NCI-H1694 (cell line): ENCODE measurements around the gene ATAD3A.
"Not testable (repeated sequence)": the region's sequence is repeated elsewhere in the genome, so short reads cannot be mapped to it uniquely, and the experiment has no call there.

Experiments used
- DNase-seq: peaks from one replicate; lab custom pipeline; 2025; lab: John Stamatoyannopoulos, UW

ATAD3A gene

DNA sequence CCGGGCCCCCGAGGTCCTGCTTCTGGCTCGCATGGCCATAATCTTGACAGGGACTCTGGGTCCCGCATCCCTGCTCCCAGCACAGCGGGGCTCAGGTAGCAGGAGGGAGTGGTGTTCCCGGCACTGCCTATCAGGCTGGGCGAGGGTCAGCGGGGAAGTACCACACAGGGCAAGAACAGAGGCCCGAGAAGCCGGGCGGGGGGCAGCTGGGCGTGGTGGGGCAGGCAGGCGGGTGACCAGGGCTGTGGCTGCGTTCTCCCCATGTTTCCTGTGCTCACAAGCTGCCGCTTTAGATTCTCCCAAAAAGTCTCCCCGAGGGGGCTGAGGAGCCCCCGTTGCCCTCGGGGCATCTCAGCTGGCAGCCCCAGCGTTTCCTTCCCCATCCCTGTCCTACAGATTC is 22.1 kb upstream of the ATAD3A start:
- no peak for DNase-seq

DNA sequence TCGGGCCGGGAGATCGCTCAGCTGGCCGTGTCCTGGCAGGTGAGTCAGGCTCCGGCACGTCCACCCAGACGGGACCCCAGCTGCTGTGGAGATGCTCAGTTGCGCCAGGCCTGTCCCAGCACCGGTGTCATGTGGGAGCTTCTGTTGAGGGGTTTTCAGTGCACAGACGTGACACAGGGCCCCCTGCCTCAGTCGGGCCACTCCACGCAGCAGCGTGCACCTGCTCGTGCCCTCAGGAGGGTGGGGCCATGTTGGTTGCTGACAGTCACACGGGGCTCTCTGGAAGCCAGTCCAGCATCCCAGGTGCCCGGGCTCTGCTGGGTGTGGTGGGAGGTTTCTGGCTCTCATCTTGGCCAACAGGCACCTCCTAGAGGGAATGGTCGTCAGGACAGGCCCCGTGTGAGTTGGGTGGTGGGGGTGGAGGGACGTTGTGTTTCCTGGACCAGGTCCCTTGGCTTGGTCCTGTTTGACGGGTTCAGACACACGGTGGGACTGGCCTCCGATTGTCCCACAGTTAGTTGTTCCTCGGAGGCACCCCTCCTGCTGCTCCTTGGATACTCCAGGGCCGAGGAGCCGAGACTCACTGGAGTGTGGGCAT is 21.2 kb upstream of the ATAD3A start:
- DNase-seq: no peak

DNA sequence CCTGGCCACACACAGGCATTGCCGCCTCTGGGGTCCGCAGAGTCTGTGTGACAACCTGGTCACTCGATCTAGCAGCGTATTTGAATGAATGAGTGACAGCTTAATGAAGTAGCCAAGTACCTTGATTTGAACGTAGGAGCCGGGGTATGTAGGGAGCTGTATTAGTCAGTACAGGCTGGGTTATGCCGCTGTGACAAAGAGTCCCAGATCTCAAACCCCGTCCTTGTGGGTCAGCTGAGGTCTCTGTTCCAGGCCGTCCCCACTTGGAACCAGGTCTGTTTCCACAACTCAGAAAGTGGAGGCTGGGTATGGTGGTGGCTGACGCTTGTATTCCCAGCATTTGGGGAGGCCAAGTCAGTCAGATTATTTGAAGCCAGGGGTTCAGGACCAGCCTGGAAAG is 20.4 kb upstream of the ATAD3A start:
- no peak for DNase-seq

DNA sequence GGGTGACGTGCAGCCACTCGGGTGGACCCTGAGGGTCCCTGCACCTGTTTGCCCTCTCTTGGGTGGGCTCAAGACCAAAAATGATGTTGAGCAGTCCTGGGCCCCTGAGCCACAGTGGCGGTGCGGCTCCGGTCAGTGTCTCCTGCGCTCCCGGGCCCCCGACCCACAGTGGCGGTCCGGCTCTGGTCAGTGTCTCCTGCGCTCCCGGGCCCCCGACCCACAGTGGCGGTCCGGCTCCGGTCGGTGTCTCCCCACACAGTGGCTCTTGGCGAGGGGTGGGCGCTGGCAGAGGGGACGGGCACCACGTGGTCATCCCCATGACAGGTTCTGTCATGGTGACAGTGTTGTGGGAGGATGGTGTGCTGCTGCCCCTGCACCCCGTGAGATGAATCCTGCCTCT is 17.7 kb upstream of the ATAD3A start:
- DNase-seq: not testable (repeated sequence)

DNA sequence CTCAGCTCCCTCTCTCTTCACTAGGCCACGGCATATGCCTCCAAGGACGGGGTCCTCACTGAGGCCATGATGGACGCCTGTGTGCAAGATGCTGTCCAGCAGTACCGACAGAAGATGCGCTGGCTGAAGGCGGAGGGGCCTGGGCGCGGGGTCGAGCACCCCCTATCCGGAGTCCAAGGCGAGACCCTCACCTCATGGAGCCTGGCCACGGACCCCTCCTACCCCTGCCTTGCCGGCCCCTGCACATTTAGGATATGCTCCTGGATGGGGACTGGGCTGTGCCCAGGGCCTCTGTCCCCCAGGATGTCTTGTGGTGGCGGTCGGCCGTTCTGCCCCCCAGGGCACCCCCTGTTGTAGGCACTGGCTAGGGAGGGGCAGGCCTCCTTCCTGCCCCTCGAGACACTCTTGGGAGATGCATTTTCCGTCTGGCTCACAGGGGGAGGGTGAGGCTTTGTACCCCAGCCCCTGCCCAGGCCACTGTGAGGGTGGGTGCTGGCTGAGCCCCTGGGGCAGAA is 16.4 kb upstream of the ATAD3A start:
- DNase-seq: not testable (repeated sequence)

DNA sequence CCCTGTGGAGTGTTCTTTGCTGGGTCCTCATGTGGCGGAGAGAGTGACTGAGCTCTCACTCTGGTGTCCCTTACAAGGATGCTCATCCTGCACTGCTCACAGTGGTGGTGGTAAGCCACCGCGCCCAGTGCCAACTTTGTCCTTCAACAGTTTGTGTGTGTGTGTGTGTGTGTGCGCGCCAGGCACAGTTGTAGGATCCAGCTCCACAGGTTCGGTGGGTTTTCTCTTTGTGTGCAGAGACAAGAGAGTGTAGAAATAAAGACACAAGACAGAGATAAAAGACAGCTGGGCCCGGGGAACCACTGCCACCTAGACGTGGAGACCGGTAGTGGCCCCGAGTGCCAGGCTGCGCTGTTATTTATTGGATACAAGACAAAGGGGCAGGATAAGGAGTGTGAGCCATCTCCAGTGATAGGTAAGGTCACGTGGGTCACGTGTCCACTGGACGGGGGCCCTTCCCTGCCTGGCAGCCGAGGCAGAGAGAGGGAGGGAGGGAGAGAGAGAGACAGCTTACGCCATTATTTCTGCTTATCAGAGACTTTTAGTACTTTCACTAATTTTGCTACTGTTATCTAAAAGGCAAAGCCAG is 7.1 kb upstream of the ATAD3A start:
- peak; percentile 87 for DNase-seq

DNA sequence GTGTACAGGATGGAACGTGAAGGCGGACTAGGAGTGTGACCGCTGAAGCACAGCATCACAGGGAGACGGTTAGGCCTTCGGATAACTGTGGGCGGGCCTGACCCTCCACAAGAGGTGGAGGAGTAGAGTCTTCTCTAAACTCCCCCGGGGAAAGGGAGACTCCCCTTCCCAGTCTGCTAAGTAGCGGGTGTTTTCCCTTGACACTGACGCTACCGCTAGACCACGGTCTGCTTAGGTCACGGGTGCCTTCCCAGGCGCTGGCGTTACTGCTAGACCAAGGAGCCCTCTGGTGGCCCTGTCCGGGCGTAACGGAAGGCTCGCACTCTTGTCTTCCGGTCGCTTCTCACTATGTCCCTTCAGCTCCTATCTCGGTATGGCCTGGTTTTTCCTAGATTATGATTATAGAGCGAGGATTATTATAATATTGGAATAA is 6.6 kb upstream of the ATAD3A start:
- peak; percentile 23 for DNase-seq

DNA sequence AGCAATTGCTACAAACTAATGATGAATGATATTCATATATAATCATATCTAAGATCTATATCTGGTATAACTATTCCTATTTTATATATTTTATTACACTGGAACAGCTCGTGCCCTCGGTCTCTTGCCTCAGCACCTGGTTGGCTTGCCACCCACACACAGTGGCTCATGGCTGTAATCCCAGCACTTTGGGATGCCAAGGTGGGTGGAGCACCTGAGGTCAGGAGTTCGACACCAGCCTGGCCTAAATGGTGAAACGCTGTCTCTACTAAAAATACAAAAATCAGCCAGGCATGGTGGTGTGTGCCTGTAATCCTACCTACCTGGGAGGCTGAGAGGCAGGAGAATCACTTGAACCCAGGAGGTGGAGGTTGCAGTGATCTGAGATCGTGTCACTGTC is 6.2 kb upstream of the ATAD3A start:
- not testable (repeated sequence) for DNase-seq

DNA sequence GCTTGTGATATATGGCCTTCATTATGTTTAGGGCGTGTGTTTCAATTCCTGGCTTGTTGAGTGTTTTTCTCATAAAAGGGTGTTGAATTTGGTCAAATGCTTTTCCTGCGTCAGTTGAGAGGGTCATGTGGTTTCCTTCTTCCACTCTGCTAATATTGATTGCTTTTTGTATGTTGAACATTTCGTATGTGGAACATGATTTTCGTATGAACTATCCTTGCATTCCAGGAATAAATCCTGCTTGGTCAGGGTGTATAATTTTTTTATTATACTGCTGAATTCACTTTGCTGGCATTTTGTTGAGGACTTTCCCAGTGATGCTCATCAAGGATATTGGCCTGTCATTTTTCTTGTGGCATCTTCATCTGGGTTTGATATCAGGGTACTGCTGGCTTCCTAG is 4.7 kb upstream of the ATAD3A start:
- DNase-seq: no peak

DNA sequence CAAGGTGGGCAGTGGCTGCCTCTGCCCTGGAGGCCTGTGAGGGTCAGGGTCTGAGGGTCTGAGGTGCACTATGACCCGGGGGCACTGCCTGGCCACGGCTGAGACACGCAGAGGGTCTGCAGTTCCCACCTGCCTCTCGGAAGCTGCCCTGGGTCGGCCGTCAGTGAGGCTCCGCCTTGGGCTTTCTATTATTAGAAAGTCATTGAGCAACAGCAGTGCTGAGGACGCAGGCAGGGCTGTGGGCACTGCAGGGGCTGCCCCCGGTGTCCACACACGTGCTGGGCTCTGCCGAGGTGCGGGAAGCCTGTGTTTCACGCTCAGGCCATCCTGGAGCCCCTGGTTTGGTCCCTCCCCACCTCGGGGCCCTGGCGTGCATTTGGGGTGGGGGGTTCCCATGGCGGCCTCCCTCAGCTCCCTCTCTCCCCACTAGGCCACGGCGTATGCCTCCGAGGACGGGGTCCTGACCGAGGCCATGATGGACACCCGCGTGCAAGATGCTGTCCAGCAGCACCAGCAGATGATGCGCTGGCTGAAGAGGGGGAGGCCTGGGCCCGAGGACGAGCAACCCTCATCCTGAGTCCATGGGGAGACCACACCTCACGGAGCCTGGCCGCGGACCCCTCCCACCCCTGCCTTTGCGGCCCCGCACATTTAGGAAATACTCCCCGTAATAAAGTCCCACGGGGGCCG is 3.0 kb upstream of the ATAD3A start:
- not testable (repeated sequence) for DNase-seq

DNA sequence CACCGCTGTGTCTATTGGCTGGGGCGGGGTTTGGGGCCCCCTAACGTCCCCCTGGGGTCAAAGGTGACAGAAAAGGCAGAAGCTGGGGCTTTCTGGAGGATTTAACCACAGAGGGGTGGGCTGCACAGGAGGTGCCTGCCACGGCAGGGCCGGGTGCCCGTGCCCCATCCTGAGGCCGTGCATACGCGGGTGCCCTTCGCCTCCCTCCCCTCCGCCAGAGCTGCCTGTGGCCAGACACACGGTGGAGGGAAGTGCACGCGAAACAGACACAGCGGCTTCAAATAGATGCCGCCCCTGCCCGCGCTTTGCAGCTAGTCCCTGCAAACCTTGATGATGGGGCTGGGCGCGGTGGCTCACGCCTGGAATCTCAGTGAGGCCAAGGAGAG is 2.5 kb upstream of the ATAD3A start:
- DNase-seq: not testable (repeated sequence)

DNA sequence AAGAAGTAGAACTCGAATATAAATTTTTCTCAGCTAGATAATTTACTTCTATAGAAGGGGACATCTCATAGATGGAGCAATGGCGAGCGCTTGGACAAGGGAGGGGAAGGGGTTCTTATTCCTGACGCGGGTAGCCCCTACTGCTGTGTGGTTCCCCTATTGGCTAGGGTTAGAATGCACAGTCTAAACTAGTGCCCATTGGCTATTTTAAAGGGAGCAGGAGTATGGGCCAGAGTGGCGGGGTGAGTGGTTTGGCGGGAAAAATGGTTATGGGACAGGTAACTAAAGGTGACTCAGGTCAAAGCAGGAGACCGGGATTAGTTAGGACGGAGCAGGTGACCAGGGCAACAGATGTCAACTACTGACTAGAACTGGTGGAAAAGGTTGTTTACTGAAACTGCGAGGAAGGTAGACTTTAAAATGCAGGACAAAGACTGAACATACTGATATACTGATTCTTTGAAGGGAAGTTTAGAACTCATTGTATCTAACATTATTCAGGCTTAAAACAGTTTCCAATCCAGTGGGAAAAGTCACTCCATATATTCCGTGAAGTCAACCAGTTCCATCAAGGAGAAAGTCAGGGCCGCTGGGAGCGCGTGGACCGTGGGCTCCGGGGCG is 940 bp upstream of the ATAD3A start:
- no peak for DNase-seq

DNA sequence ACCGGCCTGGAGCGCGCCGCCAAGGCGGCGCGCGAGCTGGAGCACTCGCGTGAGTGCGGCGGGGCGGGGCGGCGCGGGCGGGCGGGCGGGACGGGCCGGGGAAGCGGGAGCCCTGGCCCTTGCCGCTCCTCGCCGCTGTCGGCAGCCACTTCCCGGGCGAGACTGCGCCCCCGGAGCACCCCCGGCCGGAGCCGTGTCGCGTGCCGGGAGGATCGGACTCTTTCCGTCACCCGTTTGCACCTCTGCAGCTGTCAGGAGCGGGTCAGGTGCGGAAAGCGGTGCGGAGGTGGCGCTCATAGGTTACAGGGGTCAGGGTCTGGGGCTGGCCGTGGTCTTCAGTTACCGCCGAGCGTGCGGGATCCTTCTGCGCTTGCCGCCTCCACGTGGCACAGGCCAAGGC is 463 bp downstream of the ATAD3A start:
- not testable (repeated sequence) for DNase-seq

DNA sequence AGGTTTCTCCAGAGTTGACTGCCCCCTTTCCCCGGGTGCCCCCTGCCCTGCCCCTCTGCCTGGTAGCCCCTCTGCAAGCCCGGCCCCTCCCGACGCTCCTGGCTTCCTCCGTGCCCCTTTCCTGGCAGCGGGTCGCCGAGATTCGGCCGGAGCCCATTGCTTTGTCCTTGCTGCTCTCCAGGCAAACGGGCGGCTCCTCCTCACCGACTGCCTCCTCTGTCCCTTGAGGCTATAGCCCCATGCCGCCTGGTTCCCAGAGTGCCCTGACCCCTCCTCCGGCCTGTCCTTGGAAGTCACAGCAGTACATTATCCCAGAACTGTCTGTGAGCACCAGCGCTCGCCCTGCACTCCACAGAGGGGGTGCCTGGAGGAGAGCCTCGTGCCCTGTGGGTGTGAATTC is 1.7 kb downstream of the ATAD3A start:
- not testable (repeated sequence) for DNase-seq

DNA sequence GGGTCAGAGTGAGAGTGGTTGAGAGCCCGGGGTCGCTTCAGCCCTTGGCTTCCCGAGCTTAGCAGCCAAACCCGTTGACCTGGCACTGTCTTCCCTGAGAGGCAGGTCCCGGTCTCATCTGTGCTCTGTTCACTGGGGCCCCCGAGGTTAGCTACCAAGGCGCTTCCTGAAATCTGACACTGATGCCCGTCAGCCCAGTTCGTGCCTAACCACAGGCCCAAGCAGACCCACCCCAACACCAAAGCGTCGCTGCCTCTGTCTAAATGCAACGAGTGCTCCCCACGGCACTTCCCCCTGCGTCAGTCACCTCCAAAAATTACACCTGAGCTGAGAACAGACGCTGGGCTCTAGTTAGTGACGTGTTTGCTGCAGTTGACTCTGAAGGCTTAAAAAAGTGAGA is 2.4 kb downstream of the ATAD3A start:
- DNase-seq: not testable (repeated sequence)

DNA sequence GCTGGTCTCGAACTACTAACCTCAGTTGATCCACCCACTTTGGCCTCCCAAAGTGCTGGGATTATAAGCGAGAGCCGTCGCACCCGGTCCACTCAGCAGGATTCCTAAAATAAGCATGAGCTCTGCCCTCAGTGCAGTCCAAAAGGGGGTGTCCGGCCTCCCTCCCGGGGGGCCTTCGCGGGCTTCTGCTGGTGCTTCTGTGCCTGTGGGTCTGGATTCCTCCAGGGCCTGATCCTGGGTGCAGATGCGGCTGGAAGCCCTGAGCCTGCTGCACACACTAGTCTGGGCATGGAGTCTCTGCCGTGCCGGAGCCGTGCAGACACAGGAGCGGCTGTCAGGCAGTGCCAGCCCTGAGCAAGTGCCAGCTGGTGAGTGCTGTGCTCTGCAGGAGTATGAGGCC is 5.0 kb downstream of the ATAD3A start:
- DNase-seq: not testable (repeated sequence)

DNA sequence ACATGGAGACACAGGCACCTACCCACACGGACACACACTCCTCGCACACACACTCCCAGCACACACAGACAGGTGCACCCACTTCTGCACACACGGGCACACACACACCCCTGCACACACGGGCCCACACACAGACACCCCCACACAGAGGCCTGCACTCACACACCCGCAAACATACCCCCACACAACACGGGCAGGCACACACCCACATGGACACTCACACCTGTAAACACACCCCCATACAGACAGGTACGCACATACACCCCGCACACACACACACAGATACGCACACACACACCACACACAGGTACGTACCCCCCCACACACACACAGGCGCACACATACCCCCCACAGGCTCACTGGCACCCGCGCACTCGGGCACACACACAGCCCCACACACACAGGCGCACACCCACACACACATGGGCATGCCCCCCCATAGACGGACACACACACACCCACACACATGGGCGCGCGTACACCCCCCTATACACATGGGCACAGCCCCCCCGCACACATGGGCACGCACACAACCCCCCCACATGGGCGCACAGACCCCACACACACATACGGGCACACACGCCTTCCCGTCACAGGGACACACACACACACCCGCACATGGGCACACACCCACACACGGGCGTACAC is 6.1 kb downstream of the ATAD3A start:
- no peak for DNase-seq

DNA sequence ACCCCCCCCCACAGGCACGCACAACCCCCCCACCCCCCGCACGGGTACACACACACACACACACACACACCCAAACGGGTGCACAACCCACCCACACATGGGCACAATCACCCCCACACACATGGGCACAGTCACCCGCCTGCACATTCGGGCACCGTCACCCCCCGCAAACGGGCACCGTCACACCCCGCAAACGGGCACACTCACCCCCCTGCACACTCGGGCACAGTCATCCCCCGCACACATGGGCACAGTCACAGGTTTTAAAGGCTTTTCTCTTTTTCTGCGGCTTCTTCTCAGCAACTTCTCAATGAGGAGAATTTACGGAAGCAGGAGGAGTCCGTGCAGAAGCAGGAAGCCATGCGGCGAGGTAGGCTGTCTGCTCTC is 6.7 kb downstream of the ATAD3A start:
- DNase-seq: not testable (repeated sequence)

DNA sequence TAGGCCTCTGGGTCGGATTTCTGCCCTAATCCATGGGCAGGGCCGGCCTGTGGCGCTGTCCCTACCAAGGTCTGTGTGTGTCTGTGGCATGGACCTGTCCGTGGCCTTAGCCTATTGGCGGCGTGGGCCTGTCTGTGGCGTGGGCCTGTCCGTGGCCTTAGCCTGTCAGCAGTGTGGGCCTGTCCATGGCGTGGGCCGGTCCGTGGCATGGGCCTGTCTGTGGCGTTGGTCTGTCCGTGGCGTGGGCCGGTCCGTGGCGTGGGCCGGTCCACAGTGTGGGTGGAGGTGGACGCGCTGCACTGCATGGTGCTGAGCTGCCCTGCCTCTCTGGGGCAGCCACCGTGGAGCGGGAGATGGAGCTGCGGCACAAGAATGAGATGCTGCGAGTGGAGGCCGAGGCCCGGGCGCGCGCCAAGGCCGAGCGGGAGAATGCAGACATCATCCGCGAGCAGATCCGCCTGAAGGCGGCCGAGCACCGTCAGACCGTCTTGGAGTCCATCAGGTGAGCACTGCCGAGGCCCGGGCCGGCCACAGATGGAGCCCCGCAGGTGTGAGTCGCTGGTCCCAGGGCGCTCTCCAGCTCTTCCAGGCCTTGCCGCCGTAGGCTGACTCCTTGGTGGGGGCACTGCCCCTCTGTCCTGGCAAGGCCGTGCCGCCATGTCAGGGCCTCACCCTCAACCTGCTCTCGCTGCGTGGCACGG is 8.0 kb downstream of the ATAD3A start:
- DNase-seq: not testable (repeated sequence)

DNA sequence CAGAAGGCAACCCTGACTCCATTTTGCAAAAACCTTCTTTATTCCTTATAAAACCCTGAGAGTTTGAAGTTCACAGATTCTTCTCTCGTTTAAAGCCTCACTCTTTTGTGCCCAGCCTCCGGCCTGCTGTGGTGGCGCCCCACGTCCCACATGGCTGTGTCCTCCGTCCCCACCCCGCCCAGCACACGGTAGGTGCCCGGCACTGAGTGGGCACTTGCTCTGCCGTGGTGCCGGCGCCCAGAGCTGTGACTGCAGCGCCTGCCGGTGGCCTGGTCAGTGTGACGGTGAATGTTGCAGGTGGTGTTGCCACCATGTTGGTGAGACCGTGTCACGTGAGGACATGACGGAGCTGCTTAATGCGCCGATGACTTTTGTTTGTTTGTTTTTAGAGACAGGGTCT is 9.4 kb downstream of the ATAD3A start:
- DNase-seq: no peak

DNA sequence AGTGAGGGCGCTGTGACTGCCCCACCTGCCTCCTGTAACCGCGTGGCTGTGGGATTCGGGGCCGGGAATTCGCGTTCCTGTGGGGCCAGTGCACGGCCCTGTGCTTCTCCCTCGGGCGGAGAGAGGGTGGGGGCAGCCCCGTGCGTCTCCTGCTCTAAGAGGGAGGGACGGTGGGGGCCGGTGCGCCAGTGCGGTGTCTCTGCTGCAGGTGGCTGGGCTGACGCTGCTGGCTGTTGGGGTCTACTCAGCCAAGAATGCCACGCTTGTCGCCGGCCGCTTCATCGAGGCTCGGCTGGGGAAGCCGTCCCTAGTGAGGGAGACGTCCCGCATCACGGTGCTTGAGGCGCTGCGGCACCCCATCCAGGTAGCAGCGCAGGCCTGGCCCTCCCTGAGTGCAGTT is 10.6 kb downstream of the ATAD3A start:
- not testable (repeated sequence) for DNase-seq

DNA sequence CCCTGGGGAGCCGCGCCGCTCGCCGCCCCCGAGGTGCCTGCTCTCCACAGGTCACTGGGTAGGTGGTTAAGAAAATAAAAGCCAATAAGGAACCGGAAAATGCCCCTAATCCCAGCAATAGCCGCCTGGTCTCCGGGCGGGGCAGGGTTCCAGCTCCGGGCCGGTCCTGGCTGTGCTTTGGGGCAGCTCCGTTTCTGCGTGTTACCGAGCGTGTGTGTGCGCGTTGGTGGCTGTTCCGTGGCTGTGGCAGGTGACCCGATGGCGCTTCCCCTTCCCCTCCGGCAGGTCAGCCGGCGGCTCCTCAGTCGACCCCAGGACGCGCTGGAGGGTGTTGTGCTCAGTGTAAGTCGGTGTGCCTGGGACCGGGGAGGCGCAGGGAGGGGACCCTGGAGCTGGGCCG is 11.3 kb downstream of the ATAD3A start:
- DNase-seq: not testable (repeated sequence)
